ENCODE data around the gene NUCB1. TPM values are rescaled to one million over a fixed set of nuclear protein-coding genes. Genes with fewer than 3 reads are reported as not detected.

Gene NUCB1
- total and polyA plus RNA-seq, 9 of the 15 experiments (the other 6 are each of a cell fraction or from before 2014, with no cell fraction given): 3.1 to 153 (median 71.7) TPM

DNA sequence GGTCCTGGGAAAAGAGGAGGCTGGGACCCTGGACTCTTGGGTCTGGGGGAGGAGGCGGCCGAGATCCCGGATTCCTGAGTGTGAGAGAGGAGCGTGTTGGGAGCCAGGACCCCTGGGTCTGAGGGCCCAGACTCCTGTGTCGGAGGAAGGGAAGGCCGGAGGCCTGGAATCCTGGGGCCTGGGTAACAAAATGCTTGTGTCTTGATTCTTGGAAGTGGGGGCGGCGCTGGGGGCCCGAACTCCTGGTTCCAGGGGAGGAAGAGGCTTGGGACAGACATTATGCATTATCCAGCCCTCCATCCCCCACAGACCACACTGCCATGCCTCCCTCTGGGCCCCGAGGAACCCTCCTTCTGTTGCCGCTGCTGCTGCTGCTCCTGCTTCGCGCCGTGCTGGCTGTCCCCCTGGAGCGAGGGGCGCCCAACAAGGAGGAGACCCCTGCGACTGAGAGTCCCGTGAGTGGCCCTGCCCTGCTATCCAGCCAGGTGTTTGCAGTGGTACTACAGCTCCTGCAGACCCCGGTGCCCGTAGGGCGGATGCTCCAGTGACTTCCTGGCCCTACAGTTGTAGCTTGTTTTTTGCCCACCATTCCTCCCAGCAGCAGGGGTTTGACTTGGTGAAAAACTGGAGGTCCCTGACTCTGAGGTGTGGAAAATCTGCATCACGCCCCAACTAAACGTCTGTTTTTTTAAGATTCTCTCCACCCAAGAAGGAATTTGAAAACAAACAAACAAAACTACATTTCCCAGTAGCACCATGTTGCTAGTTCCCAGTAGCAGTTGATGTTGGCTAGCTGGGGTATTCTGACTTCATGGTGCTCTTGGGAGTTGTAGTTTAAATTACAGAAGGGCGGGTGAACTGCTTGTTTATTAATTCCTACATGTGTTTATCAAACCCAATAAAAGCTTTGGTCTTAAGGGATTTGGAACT, 630 bp downstream of the NUCB1 start (continued):
- TF ChIP-seq, protein P1, sequence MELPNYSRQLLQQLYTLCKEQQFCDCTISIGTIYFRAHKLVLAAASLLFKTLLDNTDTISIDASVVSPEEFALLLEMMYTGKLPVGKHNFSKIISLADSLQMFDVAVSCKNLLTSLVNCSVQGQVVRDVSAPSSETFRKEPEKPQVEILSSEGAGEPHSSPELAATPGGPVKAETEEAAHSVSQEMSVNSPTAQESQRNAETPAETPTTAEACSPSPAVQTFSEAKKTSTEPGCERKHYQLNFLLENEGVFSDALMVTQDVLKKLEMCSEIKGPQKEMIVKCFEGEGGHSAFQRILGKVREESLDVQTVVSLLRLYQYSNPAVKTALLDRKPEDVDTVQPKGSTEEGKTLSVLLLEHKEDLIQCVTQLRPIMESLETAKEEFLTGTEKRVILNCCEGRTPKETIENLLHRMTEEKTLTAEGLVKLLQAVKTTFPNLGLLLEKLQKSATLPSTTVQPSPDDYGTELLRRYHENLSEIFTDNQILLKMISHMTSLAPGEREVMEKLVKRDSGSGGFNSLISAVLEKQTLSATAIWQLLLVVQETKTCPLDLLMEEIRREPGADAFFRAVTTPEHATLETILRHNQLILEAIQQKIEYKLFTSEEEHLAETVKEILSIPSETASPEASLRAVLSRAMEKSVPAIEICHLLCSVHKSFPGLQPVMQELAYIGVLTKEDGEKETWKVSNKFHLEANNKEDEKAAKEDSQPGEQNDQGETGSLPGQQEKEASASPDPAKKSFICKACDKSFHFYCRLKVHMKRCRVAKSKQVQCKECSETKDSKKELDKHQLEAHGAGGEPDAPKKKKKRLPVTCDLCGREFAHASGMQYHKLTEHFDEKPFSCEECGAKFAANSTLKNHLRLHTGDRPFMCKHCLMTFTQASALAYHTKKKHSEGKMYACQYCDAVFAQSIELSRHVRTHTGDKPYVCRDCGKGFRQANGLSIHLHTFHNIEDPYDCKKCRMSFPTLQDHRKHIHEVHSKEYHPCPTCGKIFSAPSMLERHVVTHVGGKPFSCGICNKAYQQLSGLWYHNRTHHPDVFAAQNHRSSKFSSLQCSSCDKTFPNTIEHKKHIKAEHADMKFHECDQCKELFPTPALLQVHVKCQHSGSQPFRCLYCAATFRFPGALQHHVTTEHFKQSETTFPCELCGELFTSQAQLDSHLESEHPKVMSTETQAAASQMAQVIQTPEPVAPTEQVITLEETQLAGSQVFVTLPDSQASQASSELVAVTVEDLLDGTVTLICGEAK (IDR thresholded peaks at IDR 0.05): no peak
- TF ChIP-seq, protein P1 (CRISPR knock-in tag; IDR thresholded peaks at IDR 0.05): no peak
- TF ChIP-seq, protein P2, sequence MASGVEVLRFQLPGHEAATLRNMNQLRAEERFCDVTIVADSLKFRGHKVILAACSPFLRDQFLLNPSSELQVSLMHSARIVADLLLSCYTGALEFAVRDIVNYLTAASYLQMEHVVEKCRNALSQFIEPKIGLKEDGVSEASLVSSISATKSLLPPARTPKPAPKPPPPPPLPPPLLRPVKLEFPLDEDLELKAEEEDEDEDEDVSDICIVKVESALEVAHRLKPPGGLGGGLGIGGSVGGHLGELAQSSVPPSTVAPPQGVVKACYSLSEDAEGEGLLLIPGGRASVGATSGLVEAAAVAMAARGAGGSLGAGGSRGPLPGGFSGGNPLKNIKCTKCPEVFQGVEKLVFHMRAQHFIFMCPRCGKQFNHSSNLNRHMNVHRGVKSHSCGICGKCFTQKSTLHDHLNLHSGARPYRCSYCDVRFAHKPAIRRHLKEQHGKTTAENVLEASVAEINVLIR (CRISPR knock-in tag; IDR thresholded peaks at IDR 0.05): no peak
- TF ChIP-seq, protein P3, sequence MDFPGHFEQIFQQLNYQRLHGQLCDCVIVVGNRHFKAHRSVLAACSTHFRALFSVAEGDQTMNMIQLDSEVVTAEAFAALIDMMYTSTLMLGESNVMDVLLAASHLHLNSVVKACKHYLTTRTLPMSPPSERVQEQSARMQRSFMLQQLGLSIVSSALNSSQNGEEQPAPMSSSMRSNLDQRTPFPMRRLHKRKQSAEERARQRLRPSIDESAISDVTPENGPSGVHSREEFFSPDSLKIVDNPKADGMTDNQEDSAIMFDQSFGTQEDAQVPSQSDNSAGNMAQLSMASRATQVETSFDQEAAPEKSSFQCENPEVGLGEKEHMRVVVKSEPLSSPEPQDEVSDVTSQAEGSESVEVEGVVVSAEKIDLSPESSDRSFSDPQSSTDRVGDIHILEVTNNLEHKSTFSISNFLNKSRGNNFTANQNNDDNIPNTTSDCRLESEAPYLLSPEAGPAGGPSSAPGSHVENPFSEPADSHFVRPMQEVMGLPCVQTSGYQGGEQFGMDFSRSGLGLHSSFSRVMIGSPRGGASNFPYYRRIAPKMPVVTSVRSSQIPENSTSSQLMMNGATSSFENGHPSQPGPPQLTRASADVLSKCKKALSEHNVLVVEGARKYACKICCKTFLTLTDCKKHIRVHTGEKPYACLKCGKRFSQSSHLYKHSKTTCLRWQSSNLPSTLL (IDR thresholded peaks at IDR 0.05): no peak
- TF ChIP-seq ZSCAN29 (IDR thresholded peaks at IDR 0.05) (no peak), POLR2A (conservative IDR thresholded peaks at IDR 0.05) (0 out of 2 replicates have a peak, but pooled peaks have one; percentile 6), PCBP2 (IDR thresholded peaks at IDR 0.05; ENCODE audit: low read depth, low read length, poor library complexity, severe bottlenecking) (no peak), CCAR2 (IDR thresholded peaks at IDR 0.05; ENCODE audit: low read depth, low read length) (no peak), NEUROD1 (IDR thresholded peaks at IDR 0.05; ENCODE audit: borderline replicate concordance, low read depth, low read length, partially characterized antibody) (no peak)
- TF ChIP-seq, protein P4, sequence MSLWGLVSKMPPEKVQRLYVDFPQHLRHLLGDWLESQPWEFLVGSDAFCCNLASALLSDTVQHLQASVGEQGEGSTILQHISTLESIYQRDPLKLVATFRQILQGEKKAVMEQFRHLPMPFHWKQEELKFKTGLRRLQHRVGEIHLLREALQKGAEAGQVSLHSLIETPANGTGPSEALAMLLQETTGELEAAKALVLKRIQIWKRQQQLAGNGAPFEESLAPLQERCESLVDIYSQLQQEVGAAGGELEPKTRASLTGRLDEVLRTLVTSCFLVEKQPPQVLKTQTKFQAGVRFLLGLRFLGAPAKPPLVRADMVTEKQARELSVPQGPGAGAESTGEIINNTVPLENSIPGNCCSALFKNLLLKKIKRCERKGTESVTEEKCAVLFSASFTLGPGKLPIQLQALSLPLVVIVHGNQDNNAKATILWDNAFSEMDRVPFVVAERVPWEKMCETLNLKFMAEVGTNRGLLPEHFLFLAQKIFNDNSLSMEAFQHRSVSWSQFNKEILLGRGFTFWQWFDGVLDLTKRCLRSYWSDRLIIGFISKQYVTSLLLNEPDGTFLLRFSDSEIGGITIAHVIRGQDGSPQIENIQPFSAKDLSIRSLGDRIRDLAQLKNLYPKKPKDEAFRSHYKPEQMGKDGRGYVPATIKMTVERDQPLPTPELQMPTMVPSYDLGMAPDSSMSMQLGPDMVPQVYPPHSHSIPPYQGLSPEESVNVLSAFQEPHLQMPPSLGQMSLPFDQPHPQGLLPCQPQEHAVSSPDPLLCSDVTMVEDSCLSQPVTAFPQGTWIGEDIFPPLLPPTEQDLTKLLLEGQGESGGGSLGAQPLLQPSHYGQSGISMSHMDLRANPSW (CRISPR knock-in tag; IDR thresholded peaks at IDR 0.05): no peak
- TF ChIP-seq, protein P5, sequence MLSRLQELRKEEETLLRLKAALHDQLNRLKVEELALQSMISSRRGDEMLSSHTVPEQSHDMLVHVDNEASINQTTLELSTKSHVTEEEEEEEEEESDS (CRISPR knock-in tag; IDR thresholded peaks at IDR 0.05): no peak
